ENCODE data around the gene TUFT1.

The TUFT1 gene

DNA sequence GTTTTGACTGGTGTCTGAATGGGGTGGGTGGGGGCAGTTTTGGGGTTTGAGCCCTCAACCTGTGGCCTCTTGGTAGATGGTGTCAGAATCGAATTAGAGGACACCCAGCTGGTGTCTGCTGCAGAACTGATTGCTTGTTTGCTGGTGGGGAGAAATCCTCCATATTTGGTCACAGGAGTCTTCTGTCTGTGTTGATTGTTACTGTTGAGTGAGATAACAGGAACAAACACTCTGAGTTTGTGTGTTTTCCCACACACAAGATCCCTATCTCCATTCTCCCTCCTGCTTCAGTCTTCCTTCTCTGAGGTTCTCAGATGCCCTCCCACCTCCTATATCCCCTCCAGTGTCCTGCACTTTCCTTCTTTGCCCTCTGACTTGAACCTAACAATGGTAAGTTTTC lies 48.0 kb upstream of the TUFT1 start:
- H3K4me3 ChIP-seq (ENCODE audit: low read depth, low read length): no peak overlapping the region
- POLR2A ChIA-PET: interaction anchor here (1.1 to 2.0 kb wide), 2 partner anchors 19 to 47 kb away, joined by 8 read pairs; partner anchors contain the start of gene CGN
- H3K4me1 ChIP-seq (ENCODE audit: control insufficient read depth, insufficient read depth, low read length): peaks cover 9% of the 10 kb centered on the region; the same call in 1 of the 2 replicates
- TF ChIP-seq KLF7 (tag by site-specific recombination; IDR thresholded peaks at IDR 0.05; ENCODE audit: borderline replicate concordance): no peak
- H3K9me3 ChIP-seq (ENCODE audit: control insufficient read depth, insufficient read depth, low read depth, low read length): no peaks in the 10 kb centered on the region
- CTCF ChIA-PET: no interaction called here
- no peak overlapping the region for H3K27ac ChIP-seq (ENCODE audit: extremely low read depth, low read depth, low read length)
- no peaks in the 10 kb centered on the region for H3K36me3 ChIP-seq (ENCODE audit: control insufficient read depth in 2 of 2, insufficient read depth in 1 of 2, low read length in 2 of 2)

- Histone ChIP-seq H3K27ac (ENCODE audit: extremely low read depth, low read depth, low read length) (no peak overlapping the region), H3K9me3 (ENCODE audit: control insufficient read depth, insufficient read depth, low read depth, low read length) (no peaks in the 10 kb centered on the region), H3K4me3 (ENCODE audit: low read depth, low read length) (no peak overlapping the region), H3K36me3 (ENCODE audit: control insufficient read depth in 2 of 2, insufficient read depth in 1 of 2, low read length in 2 of 2) (no peaks in the 10 kb centered on the region), H3K4me1 (ENCODE audit: control insufficient read depth, insufficient read depth, low read length) (peaks cover 9% of the 10 kb centered on the region; the same call in 1 of the 2 replicates)
- TF ChIP-seq ZNF843 (tag by site-specific recombination; IDR thresholded peaks at IDR 0.05) (no peak), PRDM1 (tag by site-specific recombination; IDR thresholded peaks at IDR 0.05) (peak; percentile 94), CTCF (tag by site-specific recombination; IDR thresholded peaks at IDR 0.05) (no peak)
- ChIA-PET POLR2A (interaction anchor here (0.6 to 2.6 kb wide), 3 partner anchors 18 to 462 kb away, joined by 3 to 28 read pairs (median 8); partner anchors contain the start of genes CGN and TUFT1), CTCF (interaction anchor here (0.6 to 1.2 kb wide), 2 partner anchors 8 to 230 kb away, joined by 3 to 4 read pairs; no protein-coding TSS in a partner anchor)
These were observed 47.1 kb upstream of the TUFT1 start for GRCh38 chr1:151493042-151493441.

GRCh38 chr1:151494741-151495281 lies 45.3 kb upstream of the TUFT1 start:
- no peak overlapping the region for H3K27ac ChIP-seq (ENCODE audit: extremely low read depth, low read depth, low read length)
- peaks cover 9% of the 10 kb centered on the region; the same call in 1 of the 2 replicates for H3K4me1 ChIP-seq (ENCODE audit: control insufficient read depth, insufficient read depth, low read length)
- ChIA-PET POLR2A (interaction anchor here (0.6 to 2.6 kb wide), 8 partner anchors 10 to 222 kb away, joined by 4 to 28 read pairs (median 6); partner anchors contain the start of genes CGN, POGZ and TUFT1), CTCF (interaction anchor here (0.6 to 1.1 kb wide), 8 partner anchors 8 to 946 kb away, joined by 3 to 6 read pairs (median 3); no protein-coding TSS in a partner anchor)
- no peaks in the 10 kb centered on the region for H3K36me3 ChIP-seq (ENCODE audit: control insufficient read depth in 2 of 2, insufficient read depth in 1 of 2, low read length in 2 of 2)
- no peaks in the 10 kb centered on the region for H3K9me3 ChIP-seq (ENCODE audit: control insufficient read depth, insufficient read depth, low read depth, low read length)
- H3K4me3 ChIP-seq (ENCODE audit: low read depth, low read length): no peak overlapping the region
- TF ChIP-seq PRDM10 (tag by site-specific recombination; IDR thresholded peaks at IDR 0.05): peak; percentile 56
- no peak for TF ChIP-seq ZNF510 (tag by site-specific recombination; IDR thresholded peaks at IDR 0.05; ENCODE audit: insufficient replicate concordance)
- peak; percentile 97 for TF ChIP-seq ZNF362 (tag by site-specific recombination; IDR thresholded peaks at IDR 0.05)
- TF ChIP-seq, protein P1, sequence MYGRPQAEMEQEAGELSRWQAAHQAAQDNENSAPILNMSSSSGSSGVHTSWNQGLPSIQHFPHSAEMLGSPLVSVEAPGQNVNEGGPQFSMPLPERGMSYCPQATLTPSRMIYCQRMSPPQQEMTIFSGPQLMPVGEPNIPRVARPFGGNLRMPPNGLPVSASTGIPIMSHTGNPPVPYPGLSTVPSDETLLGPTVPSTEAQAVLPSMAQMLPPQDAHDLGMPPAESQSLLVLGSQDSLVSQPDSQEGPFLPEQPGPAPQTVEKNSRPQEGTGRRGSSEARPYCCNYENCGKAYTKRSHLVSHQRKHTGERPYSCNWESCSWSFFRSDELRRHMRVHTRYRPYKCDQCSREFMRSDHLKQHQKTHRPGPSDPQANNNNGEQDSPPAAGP (tag by site-specific recombination; IDR thresholded peaks at IDR 0.05): peak; percentile 89
- TF ChIP-seq ZNF302 (tag by site-specific recombination; IDR thresholded peaks at IDR 0.05; ENCODE audit: low read depth): no peak
- TF ChIP-seq ZNF174 (tag by site-specific recombination; IDR thresholded peaks at IDR 0.05): no peak
- peak; percentile 89 for TF ChIP-seq ZSCAN23 (tag by site-specific recombination; IDR thresholded peaks at IDR 0.05)
- 0 out of 2 replicates have a peak, but pooled peaks have one; percentile 42 for TF ChIP-seq ZBTB8A (tag by site-specific recombination; IDR thresholded peaks at IDR 0.05)
- no peak for TF ChIP-seq ZNF169 (tag by site-specific recombination; IDR thresholded peaks at IDR 0.05)
- TF ChIP-seq ZNF292 (tag by site-specific recombination; IDR thresholded peaks at IDR 0.05; ENCODE audit: borderline replicate concordance, low read depth): no peak
- TF ChIP-seq ZNF404 (tag by site-specific recombination; IDR thresholded peaks at IDR 0.05): no peak
- TF ChIP-seq ZBTB17 (tag by site-specific recombination; IDR thresholded peaks at IDR 0.05): peak; percentile 84
- TF ChIP-seq ZNF274 (IDR thresholded peaks at IDR 0.05; ENCODE audit: low read length): no peak
- no peak for TF ChIP-seq ZNF274 (tag by site-specific recombination; IDR thresholded peaks at IDR 0.05; ENCODE audit: borderline replicate concordance)
- TF ChIP-seq ZNF473 (tag by site-specific recombination; IDR thresholded peaks at IDR 0.05): no peak
- TF ChIP-seq ZNF701 (tag by site-specific recombination; IDR thresholded peaks at IDR 0.05): no peak
- no peak for TF ChIP-seq ZNF658 (tag by site-specific recombination; IDR thresholded peaks at IDR 0.05)
- TF ChIP-seq ZNF354C (tag by site-specific recombination; IDR thresholded peaks at IDR 0.05; ENCODE audit: borderline replicate concordance, low read depth): no peak
- TF ChIP-seq ZXDB (tag by site-specific recombination; IDR thresholded peaks at IDR 0.05): peak; percentile 75
